CD14-positive monocyte (primary cell): ENCODE results near the gene PHYHD1. TPM values are rescaled to one million over a fixed set of nuclear protein-coding genes. Genes with fewer than 3 reads are reported as not detected.

ENCODE experiments used
- DNase-seq, 3 donors: peaks; one replicate each; pipeline ENCODE4 v3.0.0-alpha.2; 2011 to 2022
- H2AFZ ChIP-seq: 2 replicates; pipeline ENCODE4 v1.6.0; 2012; ENCODE audit warnings: mild to moderate bottlenecking, low read depth, low read length, inconsistent platforms; ENCODE audit not compliant: insufficient read depth, poor library complexity, severe bottlenecking
- H3K27ac ChIP-seq, 2 donors: 1 replicate in 1 of 2; 2 replicates in 1 of 2; pipeline ENCODE4 v1.5.1; 2012 to 2013; ENCODE audit warnings: low read length in 2 of 2, control low read depth in 1 of 2, inconsistent platforms in 1 of 2, low read depth in 1 of 2, mild to moderate bottlenecking in 1 of 2
- H3K27me3 ChIP-seq, 2 donors: one replicate each; pipeline versions ENCODE4 v1.6.0 to v1.6.1; 2011 to 2013; ENCODE audit warnings: low read length in 2 of 2; ENCODE audit not compliant: control insufficient read depth in 2 of 2, insufficient read depth in 2 of 2
- H3K36me3 ChIP-seq, 2 donors: replicated peaks in 1 of 2; 1 replicate in 1 of 2; 2 replicates in 1 of 2; pipeline versions ENCODE4 v1.5.1 to v1.6.1; 2012 to 2013; ENCODE audit warnings: low read length in 2 of 2, control low read depth in 1 of 2, inconsistent platforms in 1 of 2, mild to moderate bottlenecking in 1 of 2; ENCODE audit not compliant: insufficient read depth in 2 of 2, control insufficient read depth in 1 of 2
- H3K4me1 ChIP-seq, 2 donors: 1 replicate in 1 of 2; 2 replicates in 1 of 2; pipeline versions ENCODE4 v1.5.1 to v1.6.1; 2012 to 2013; ENCODE audit warnings: low read length in 2 of 2, control low read depth in 1 of 2, inconsistent platforms in 1 of 2, mild to moderate bottlenecking in 1 of 2, moderate library complexity in 1 of 2; ENCODE audit not compliant: insufficient read depth in 2 of 2, control insufficient read depth in 1 of 2
- H3K4me2 ChIP-seq: replicated peaks from 2 replicates; pipeline ENCODE3; 2012; ENCODE audit warnings: low read length, moderate library complexity, mild to moderate bottlenecking; ENCODE audit not compliant: poor library complexity, severe bottlenecking; ENCODE audit errors: extremely low read depth
- H3K4me3 ChIP-seq, 3 experiments: fragments of 200-600 bp in 1 of 3; sonication (generic) in 1 of 3; replicated peaks in 1 of 3; 1 replicate in 2 of 3; 2 replicates in 1 of 3; pipeline ENCODE4 v1.5.1; 2011 to 2013; ENCODE audit warnings: low read length in 3 of 3, mild to moderate bottlenecking in 3 of 3, control low read depth in 2 of 3, low read depth in 2 of 3, inconsistent platforms in 1 of 3, moderate library complexity in 1 of 3
- H3K79me2 ChIP-seq: 2 replicates; pipeline ENCODE4 v1.6.0; 2012; ENCODE audit warnings: mild to moderate bottlenecking, control low read depth, inconsistent platforms, low read length, moderate library complexity; ENCODE audit not compliant: insufficient read depth
- H3K9ac ChIP-seq: 2 replicates; pipeline ENCODE4 v1.6.0; 2017; ENCODE audit warnings: low read length, mild to moderate bottlenecking; ENCODE audit not compliant: insufficient read depth, poor library complexity, severe bottlenecking
- H3K9me3 ChIP-seq, 2 donors: replicated peaks in 1 of 2; 1 replicate in 1 of 2; 2 replicates in 1 of 2; pipeline versions ENCODE4 v1.5.1 to v1.6.1; 2012 to 2013; ENCODE audit warnings: low read length in 2 of 2, control low read depth in 1 of 2; ENCODE audit not compliant: control insufficient read depth in 1 of 2, insufficient read depth in 1 of 2
- H4K20me1 ChIP-seq: 2 replicates; pipeline ENCODE4 v1.6.0; 2012; ENCODE audit warnings: mild to moderate bottlenecking, low read length, control low read depth, moderate library complexity; ENCODE audit not compliant: insufficient read depth
- H3K27ac Mint-ChIP-seq, 7 donors: one replicate each; pipeline ENCODE4 v1.8.0; 2020; ENCODE audit warnings: mild to moderate bottlenecking in 7 of 7, mixed read lengths in 7 of 7, moderate library complexity in 6 of 7, inconsistent platforms in 2 of 7
- H3K27me3 Mint-ChIP-seq, 3 donors: one replicate each; pipeline ENCODE4 v1.8.0; 2021 to 2022; ENCODE audit warnings: low read depth in 3 of 3, mild to moderate bottlenecking in 3 of 3, mixed read lengths in 3 of 3, moderate library complexity in 3 of 3, inconsistent platforms in 1 of 3
- H3K36me3 Mint-ChIP-seq, 2 donors: one replicate each; pipeline ENCODE4 v1.8.0; 2020; ENCODE audit warnings: mixed read lengths in 2 of 2, inconsistent platforms in 1 of 2, mild to moderate bottlenecking in 1 of 2
- H3K4me1 Mint-ChIP-seq: one replicate; pipeline ENCODE4 v1.8.0; 2020; ENCODE audit warnings: mild to moderate bottlenecking, mixed read lengths
- H3K4me3 Mint-ChIP-seq, 2 donors: one replicate each; pipeline ENCODE4 v1.8.0; 2020; ENCODE audit warnings: mild to moderate bottlenecking in 2 of 2, mixed read lengths in 2 of 2, moderate library complexity in 1 of 2
- H3K9me3 Mint-ChIP-seq, 7 donors: one replicate each; pipeline ENCODE4 v1.8.0; 2020 to 2022; ENCODE audit warnings: mixed read lengths in 7 of 7, mild to moderate bottlenecking in 6 of 7, moderate library complexity in 6 of 7, inconsistent platforms in 2 of 7
- CTCF ChIP-seq: fragments of 200-600 bp; IDR thresholded peaks from one replicate; pipeline ENCODE4 v1.8.0; 2022; ENCODE audit warnings: antibody characterized with exemption, mild to moderate bottlenecking
- WGBS: methylation state at CpG from one replicate; pipeline ENCODE4 v1.1.5; 2013; ENCODE audit warnings: missing lambda C conversion rate; ENCODE audit not compliant: insufficient coverage; 5-methylcytosine and 5-hydroxymethylcytosine counted together
- intact Hi-C, 2 donors: fragments of 100-400 bp; cut with micrococcal nuclease; formaldehyde crosslinking; loops; one replicate each; pipeline versions ENCODE4 v1.15.0 to v1.15.1; 2023
- polyA plus RNA-seq, 3 donors: library from polyadenylated mRNA; depleted of rRNA in 1 of 3; unstranded in 2 of 3; stranded (reverse) in 1 of 3; fragments of 300-500 nt in 2 of 3; fragments of >200 nt in 1 of 3; fragmentation: Illumina TruSeq in 2 of 3; gene quantifications; 1 replicate in 2 of 3; 2 replicates in 1 of 3; pipeline ENCODE4 v1.2.3, GENCODE V29; 2012 to 2021

The PHYHD1 gene
- polyA plus RNA-seq, 3 donors = 0.29 TPM; not detected in 2

GRCh38 chr9:128969491-128969890, 48.7 kb downstream of the PHYHD1 start:
- no peak overlapping the region for H2AFZ ChIP-seq
- peaks cover 59 to 87% of the 10 kb centered on the region in 2 donors for H3K36me3 ChIP-seq
- H4K20me1 ChIP-seq = no peaks in the 10 kb centered on the region
- no peaks in the 10 kb centered on the region for H3K4me1 ChIP-seq
- no peak overlapping the region for H3K9ac ChIP-seq
- 95% methylated on average over 4 of the region's 5 CpGs for WGBS
- intact Hi-C loops = no loop called here
- H3K4me3 Mint-ChIP-seq = no peak overlapping the region
- H3K4me1 Mint-ChIP-seq = no peaks in the 10 kb centered on the region
- no peak for TF ChIP-seq CTCF
- peaks cover 0 to 2% (median 0%) of the 10 kb centered on the region in 7 donors for H3K9me3 Mint-ChIP-seq
- no peaks in the 10 kb centered on the region for H3K79me2 ChIP-seq
- H3K27me3 Mint-ChIP-seq = no peaks in the 10 kb centered on the region
- no peaks in the 10 kb centered on the region for H3K9me3 ChIP-seq
- no peak overlapping the region for H3K27ac ChIP-seq
- H3K27me3 ChIP-seq = no peaks in the 10 kb centered on the region
- H3K27ac Mint-ChIP-seq = no peak overlapping the region
- no peak for DNase-seq
- H3K4me3 ChIP-seq = no peak overlapping the region
- peaks cover 62 to 89% of the 10 kb centered on the region in 2 donors for H3K36me3 Mint-ChIP-seq
- H3K4me2 ChIP-seq = no peak overlapping the region

GRCh38 chr9:128972956-128973355, 52.2 kb downstream of the PHYHD1 start:
- DNase-seq = no peak
- peaks cover 77 to 97% of the 10 kb centered on the region in 2 donors for H3K36me3 Mint-ChIP-seq

More at GRCh38 chr9:128972956-128973355, 52.2 kb downstream of the PHYHD1 start:
- Mint-ChIP-seq H3K27ac (no peak overlapping the region), H3K4me3 (no peak overlapping the region), H3K27me3 (no peaks in the 10 kb centered on the region), H3K9me3 (no peaks in the 10 kb centered on the region), H3K4me1 (no peaks in the 10 kb centered on the region)
- Histone ChIP-seq H3K27ac (no peak overlapping the region), H3K36me3 (peaks cover 74 to 99% of the 10 kb centered on the region in 2 donors), H3K27me3 (no peaks in the 10 kb centered on the region), H4K20me1 (no peaks in the 10 kb centered on the region), H3K79me2 (no peaks in the 10 kb centered on the region), H3K4me1 (no peaks in the 10 kb centered on the region), H3K4me3 (no peak overlapping the region), H2AFZ (no peak overlapping the region), H3K4me2 (no peak overlapping the region), H3K9ac (no peak overlapping the region), H3K9me3 (no peaks in the 10 kb centered on the region)
- intact Hi-C loops = no loop called here
- 86% methylated on average over 2 of the region's 4 CpGs for WGBS
- TF ChIP-seq CTCF = no peak
